K562 (cell line): ENCODE measurements around the gene CD151.

Experiments used
- GABPA ChIP-seq: fragments of 200-800 bp; sonication (Bioruptor generic); conservative IDR thresholded peaks from 2 replicates; pipeline ENCODE4 v1.6.1; 2016; ENCODE audit warnings: low read depth, missing genetic modification characterization, missing compliant biosample characterization
- MYC ChIP-seq, 2 experiments: fragments of 250-450 bp in 1 of 2; sonication (Bioruptor Pico) in 1 of 2; IDR thresholded peaks; 2 replicates each; pipeline versions ENCODE4 v1.5.1 to v1.6.1; 2012 to 2021; ENCODE audit warnings: low read depth in 2 of 2, borderline replicate concordance in 1 of 2, improper control_type of control experiment in 1 of 2, low read length in 1 of 2, mild to moderate bottlenecking in 1 of 2, moderate library complexity in 1 of 2
- PHF8 ChIP-seq: fragments of 200-600 bp; sonication (generic); IDR thresholded peaks from 2 replicates; pipeline ENCODE4 v1.6.1; 2012; ENCODE audit warnings: mixed run types, mild to moderate bottlenecking, inconsistent platforms, low read length, moderate library complexity, borderline replicate concordance
- ZNF12 ChIP-seq: sonication (generic); formaldehyde crosslinking; IDR thresholded peaks from 2 replicates; pipeline ENCODE4 v1.4.0; 2020; ENCODE audit warnings: mild to moderate bottlenecking, missing genetic modification reagents
- TF ChIP-seq, protein P1 (sequence below), 3 experiments: IDR thresholded peaks in 2 of 3; conservative IDR thresholded peaks in 1 of 3; 2 replicates each; pipeline ENCODE4 v1.5.1; 2011 to 2012; ENCODE audit warnings: low read length in 3 of 3, mild to moderate bottlenecking in 3 of 3, control low read depth in 2 of 3, improper control_type of control experiment in 1 of 3, inconsistent platforms in 1 of 3, low read depth in 1 of 3, mixed read lengths in 1 of 3, moderate library complexity in 1 of 3; ENCODE audit not compliant: insufficient read depth in 2 of 3

GRCh38 chr11:860234-861104 is 27.7 kb downstream of the CD151 start:
- no peak for TF ChIP-seq PHF8
- no peak for TF ChIP-seq MYC (IDR thresholded peaks at IDR 0.05; ENCODE audit: low read depth, low read length)
- TF ChIP-seq MYC (CRISPR knock-in tag; IDR thresholded peaks at IDR 0.05; ENCODE audit: borderline replicate concordance, low read depth) = no peak
- no peak for TF ChIP-seq ZNF12 (CRISPR knock-in tag)
- no peak for TF ChIP-seq GABPA
- TF ChIP-seq, protein P1, sequence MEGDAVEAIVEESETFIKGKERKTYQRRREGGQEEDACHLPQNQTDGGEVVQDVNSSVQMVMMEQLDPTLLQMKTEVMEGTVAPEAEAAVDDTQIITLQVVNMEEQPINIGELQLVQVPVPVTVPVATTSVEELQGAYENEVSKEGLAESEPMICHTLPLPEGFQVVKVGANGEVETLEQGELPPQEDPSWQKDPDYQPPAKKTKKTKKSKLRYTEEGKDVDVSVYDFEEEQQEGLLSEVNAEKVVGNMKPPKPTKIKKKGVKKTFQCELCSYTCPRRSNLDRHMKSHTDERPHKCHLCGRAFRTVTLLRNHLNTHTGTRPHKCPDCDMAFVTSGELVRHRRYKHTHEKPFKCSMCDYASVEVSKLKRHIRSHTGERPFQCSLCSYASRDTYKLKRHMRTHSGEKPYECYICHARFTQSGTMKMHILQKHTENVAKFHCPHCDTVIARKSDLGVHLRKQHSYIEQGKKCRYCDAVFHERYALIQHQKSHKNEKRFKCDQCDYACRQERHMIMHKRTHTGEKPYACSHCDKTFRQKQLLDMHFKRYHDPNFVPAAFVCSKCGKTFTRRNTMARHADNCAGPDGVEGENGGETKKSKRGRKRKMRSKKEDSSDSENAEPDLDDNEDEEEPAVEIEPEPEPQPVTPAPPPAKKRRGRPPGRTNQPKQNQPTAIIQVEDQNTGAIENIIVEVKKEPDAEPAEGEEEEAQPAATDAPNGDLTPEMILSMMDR (IDR thresholded peaks at IDR 0.05 in 2 of 3, conservative IDR thresholded peaks at IDR 0.05 in 1 of 3; ENCODE audit: insufficient read depth in 2 of 3, low read depth in 1 of 3, low read length in 3 of 3) = no peak
